ENCODE data around the gene RNF166.
A peak's percentile ranks its signal among the peaks of the same experiment; 100 is the strongest.

Gene RNF166

GRCh38 chr16:88695218-88695617 lies 11.0 kb downstream of the RNF166 start:
- H3K4me1 ChIP-seq = peaks cover 56% of the 10 kb centered on the region
- no peak overlapping the region for H3K4me2 ChIP-seq
- no peak for TF ChIP-seq Cebpa-rat (IDR thresholded peaks at IDR 0.05)
- no peak overlapping the region for H3K9ac ChIP-seq
- H3K9me3 ChIP-seq = no peaks in the 10 kb centered on the region
- no peaks in the 10 kb centered on the region for H3K27me3 ChIP-seq
- H4K20me1 ChIP-seq = peaks cover 33% of the 10 kb centered on the region
- H3K4me3 ChIP-seq = no peak overlapping the region
- H3K27ac ChIP-seq = no peak overlapping the region
- H3K36me3 ChIP-seq = peaks cover 30% of the 10 kb centered on the region

DNA sequence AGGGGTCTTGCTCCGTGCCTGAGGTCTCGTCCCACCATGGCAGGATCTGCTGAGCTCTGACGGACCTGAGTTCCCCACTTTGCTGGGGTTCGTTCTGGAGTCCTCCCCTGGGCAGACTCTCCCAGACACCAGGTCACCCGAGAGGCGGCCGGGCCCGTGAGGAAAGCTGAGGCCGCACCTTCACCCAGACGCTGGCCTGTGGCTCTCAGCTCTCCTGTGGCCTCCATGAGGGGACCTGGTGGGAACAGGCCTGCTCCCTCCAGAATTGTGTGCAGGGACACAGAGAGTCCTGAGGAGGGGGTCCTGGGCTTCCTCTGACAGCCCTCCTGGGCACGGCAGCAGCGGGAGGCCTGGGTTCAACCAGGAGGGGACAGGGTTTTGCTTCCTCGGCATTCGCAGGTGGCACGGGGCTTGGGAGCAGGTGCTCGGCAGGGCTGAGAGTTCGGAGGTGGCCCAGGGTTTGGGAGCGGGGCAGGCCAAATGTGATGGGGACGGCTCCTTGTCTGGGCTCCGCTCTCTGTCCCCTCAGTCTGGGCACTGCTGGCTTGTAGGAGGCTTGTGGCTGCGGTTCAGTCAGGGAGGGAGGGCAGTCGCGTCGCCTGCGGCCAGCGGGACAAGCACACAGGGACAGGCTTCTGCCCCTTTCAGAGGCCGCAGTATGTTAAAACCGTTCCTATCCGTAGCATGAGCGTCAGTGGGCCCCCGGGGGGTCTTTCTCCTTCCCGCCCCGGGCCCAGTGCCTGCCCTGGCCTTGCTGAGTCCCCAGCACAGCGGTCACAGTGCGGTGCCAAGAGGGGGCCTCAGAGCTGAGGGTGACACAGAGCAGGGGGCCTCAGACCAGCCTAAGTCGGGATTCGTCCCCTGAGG lies 11.8 kb downstream of the RNF166 start:
- Histone ChIP-seq H3K4me2 (no peak overlapping the region), H3K9me3 (no peaks in the 10 kb centered on the region), H3K27me3 (no peaks in the 10 kb centered on the region), H3K9ac (no peak overlapping the region), H3K27ac (no peak overlapping the region), H3K4me1 (peaks cover 48% of the 10 kb centered on the region), H4K20me1 (peaks cover 26% of the 10 kb centered on the region), H3K4me3 (no peak overlapping the region), H3K36me3 (peaks cover 24% of the 10 kb centered on the region)
- no peak for TF ChIP-seq Cebpa-rat (IDR thresholded peaks at IDR 0.05)

DNA sequence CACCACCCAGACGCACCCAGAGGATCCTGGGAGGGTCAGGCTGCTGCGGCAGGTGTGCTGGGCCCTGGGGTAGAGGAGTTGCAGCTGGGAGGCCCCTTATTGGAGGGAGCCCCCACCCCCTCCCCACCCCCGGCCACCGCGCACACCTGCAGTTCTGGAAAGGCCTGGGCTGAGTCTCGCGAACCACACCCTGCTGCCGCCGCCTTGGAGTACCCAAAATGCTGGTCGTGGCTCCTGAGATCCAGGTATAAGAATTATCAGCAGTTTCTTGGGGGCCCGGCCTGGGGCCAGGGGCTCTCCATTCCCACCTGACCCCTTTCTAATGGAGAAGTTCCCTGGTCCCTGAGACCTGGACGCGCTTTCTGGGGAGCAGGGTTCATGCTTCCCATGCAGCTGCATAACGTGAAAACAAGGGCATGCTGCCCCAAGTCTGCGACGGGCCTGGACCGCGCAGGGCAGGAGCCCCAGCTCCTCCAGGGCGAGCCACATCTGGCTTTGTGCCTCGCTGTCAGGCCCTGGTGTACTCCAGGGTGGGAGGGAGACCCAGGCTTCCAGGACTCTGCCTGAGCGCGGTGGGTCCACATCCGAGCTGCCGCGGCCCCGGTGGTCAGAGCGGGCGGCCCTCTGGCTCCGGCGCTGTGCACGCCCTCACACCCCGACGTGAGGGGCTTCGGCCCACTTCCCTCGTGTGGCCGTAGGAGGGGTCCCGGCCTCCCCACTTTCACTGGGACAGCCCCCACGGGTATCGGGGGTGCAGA lies 12.6 kb downstream of the RNF166 start:
- Histone ChIP-seq H3K36me3 (peaks cover 17% of the 10 kb centered on the region), H3K9ac (no peak overlapping the region), H3K4me2 (peak overlapping the region; percentile 76), H3K4me3 (no peak overlapping the region), H4K20me1 (peaks cover 17% of the 10 kb centered on the region), H3K27me3 (no peaks in the 10 kb centered on the region), H3K4me1 (peaks cover 40% of the 10 kb centered on the region), H3K27ac (no peak overlapping the region), H3K9me3 (no peaks in the 10 kb centered on the region)
- TF ChIP-seq Cebpa-rat (IDR thresholded peaks at IDR 0.05) = no peak

DNA sequence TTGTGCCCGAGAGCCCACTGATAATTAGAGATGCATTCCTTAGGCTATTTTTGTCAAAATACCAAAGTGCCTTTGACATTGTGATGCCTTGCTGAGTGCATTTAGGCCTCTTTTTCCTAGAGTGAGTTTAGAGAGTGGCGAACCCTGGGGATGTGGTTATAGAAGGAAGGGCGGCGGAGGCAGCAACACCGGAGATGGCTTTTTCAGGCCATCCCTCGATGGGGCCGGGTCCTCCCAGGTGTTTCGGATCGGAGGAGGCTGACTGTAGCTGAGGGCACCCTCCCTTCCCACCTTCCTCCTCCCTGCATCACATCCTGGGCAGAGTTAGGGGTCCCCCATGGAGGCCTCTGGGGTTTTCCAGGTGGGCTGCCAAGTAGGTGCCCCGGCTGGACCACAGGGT lies 13.3 kb downstream of the RNF166 start:
- Histone ChIP-seq H4K20me1 (peaks cover 10% of the 10 kb centered on the region), H3K9ac (no peak overlapping the region), H3K4me3 (no peak overlapping the region), H3K4me2 (peak overlapping the region; percentile 76), H3K4me1 (peaks cover 32% of the 10 kb centered on the region), H3K9me3 (no peaks in the 10 kb centered on the region), H3K27ac (no peak overlapping the region), H3K36me3 (peaks cover 15% of the 10 kb centered on the region), H3K27me3 (no peaks in the 10 kb centered on the region)
- no peak for TF ChIP-seq Cebpa-rat (IDR thresholded peaks at IDR 0.05)

GRCh38 chr16:88691924-88692560 lies 14.2 kb downstream of the RNF166 start:
- peak overlapping the region; percentile 76 for H3K4me2 ChIP-seq
- no peaks in the 10 kb centered on the region for H3K9me3 ChIP-seq
- H3K36me3 ChIP-seq = peaks cover 7% of the 10 kb centered on the region
- H3K27me3 ChIP-seq = no peaks in the 10 kb centered on the region
- TF ChIP-seq Cebpa-rat (IDR thresholded peaks at IDR 0.05) = no peak
- peaks cover 27% of the 10 kb centered on the region for H3K4me1 ChIP-seq
- H3K9ac ChIP-seq = no peak overlapping the region
- H4K20me1 ChIP-seq = peaks cover 2% of the 10 kb centered on the region
- H3K27ac ChIP-seq = no peak overlapping the region
- no peak overlapping the region for H3K4me3 ChIP-seq

DNA sequence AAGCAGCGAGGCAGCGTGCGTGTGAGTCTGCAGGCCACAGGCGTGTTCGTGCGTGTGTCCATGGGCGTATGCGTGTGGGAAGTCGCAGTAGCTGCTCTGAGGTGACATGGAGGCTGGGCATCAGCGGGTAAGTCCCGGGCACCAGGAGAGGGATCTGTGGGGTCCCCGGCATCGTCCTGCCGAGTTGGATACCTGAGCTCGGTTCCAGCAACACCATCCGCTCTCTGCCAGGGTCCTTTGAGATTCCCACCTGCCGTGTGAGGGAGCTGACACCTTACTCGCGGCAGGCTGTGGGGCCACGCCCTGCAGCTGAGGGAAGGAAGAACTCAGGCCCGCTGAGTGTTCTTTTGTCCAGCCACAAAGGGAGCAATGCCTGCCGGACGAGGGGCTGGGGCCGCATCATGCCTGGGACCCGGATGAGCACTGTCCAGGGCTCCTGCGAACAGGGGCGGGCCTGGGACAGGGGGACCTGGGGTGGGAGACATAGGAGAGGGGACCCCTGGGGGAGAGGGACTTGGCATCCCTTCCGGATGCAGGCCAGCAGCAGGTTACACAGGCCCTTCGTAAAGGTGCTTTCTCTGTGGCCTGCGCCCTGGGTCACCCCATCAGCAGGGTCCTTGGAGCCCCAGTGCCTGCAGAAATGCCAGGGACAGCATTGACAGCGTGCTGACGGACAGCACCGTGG lies 14.9 kb downstream of the RNF166 start:
- H3K9ac ChIP-seq = no peak overlapping the region
- TF ChIP-seq Cebpa-rat (IDR thresholded peaks at IDR 0.05) = no peak
- H3K36me3 ChIP-seq = no peaks in the 10 kb centered on the region
- peak overlapping the region; percentile 76 for H3K4me2 ChIP-seq
- no peak overlapping the region for H3K27ac ChIP-seq
- no peaks in the 10 kb centered on the region for H3K9me3 ChIP-seq
- no peaks in the 10 kb centered on the region for H3K27me3 ChIP-seq
- no peaks in the 10 kb centered on the region for H4K20me1 ChIP-seq
- H3K4me3 ChIP-seq = no peak overlapping the region
- peaks cover 32% of the 10 kb centered on the region for H3K4me1 ChIP-seq

- Histone ChIP-seq H3K9me3 (no peaks in the 10 kb centered on the region), H3K27ac (no peak overlapping the region), H4K20me1 (no peaks in the 10 kb centered on the region), H3K4me3 (no peak overlapping the region), H3K36me3 (no peaks in the 10 kb centered on the region), H3K9ac (no peak overlapping the region), H3K4me1 (peaks cover 38% of the 10 kb centered on the region), H3K27me3 (no peaks in the 10 kb centered on the region; the same call in 1 of the 2 replicates), H3K4me2 (no peak overlapping the region)
- TF ChIP-seq Cebpa-rat (IDR thresholded peaks at IDR 0.05) = no peak
Measured at GRCh38 chr16:88690341-88691128, 15.7 kb downstream of the RNF166 start.

DNA sequence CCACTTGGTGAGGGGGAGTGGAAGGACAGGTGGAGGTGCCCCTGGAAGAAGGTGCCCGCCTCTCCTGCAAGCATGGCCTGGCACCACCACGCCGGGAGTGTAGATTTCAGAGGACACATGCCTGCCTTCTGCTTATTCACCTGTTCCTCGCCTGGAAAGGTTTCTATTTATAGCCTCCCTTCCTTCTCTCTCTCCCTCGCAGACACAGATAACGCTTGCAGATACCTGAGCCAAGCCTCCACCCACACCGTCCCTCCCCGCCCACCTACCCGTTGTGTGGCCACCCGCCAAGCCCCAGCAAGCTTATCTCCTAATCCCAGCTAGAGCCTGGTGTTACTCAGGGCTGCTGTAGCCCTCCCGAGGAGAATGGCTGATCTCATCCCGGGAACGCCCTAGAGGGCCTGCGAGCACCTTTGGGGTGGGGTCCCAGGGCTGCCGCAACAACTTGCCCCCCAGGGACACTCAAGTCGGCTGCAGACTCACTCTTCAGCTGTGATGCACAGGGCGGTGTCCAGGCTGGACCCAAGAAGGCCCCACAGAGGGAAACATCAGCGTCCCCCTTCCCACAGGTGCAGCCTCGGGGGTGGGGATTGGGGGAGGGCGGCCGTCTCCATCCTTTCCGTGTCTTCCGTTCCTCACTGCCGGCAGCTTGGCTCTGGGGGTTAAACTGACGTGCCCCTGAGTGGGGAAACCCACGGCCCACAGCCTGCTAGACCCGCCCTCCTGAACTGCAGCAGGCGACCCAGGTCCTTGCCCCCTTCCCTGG lies 18.0 kb downstream of the RNF166 start:
- H3K27me3 ChIP-seq = no peaks in the 10 kb centered on the region; the same call in 1 of the 2 replicates
- H3K27ac ChIP-seq = no peak overlapping the region
- H3K4me3 ChIP-seq = no peak overlapping the region
- H3K9ac ChIP-seq = no peak overlapping the region
- peaks cover 54% of the 10 kb centered on the region for H3K4me1 ChIP-seq
- no peaks in the 10 kb centered on the region for H3K9me3 ChIP-seq
- no peak overlapping the region for H3K4me2 ChIP-seq
- no peak for TF ChIP-seq Cebpa-rat (IDR thresholded peaks at IDR 0.05)
- no peaks in the 10 kb centered on the region for H3K36me3 ChIP-seq
- no peaks in the 10 kb centered on the region for H4K20me1 ChIP-seq

Measured in BLaER1 (cell line).